NCI-H1417 treated with DMSO at 0.1 percent for 48 hours (cell line): Measurements from ENCODE around the gene FBL.
"Not testable (repeated sequence)": the region's sequence is repeated elsewhere in the genome, so short reads cannot be mapped to it uniquely, and the experiment has no call there.

ENCODE experiments used
- DNase-seq: peaks from one replicate; lab custom pipeline; 2025; lab: John Stamatoyannopoulos, UW

The FBL gene

GRCh38 chr19:39845933-39846677 lies at the start of gene FBL:
Gene FBL (minus strand): TSS chr19:39846379. CDS start chr19:39846300, 79 bp downstream.
- DNase-seq = peak; percentile 52

- DNase-seq = not testable (repeated sequence)
Observed at GRCh38 chr19:39895096-39895495, 48.9 kb upstream of the FBL start.

- DNase-seq = not testable (repeated sequence)
Observed at GRCh38 chr19:39894236-39894606, 48.0 kb upstream of the FBL start.

- not testable (repeated sequence) for DNase-seq
Observed at GRCh38 chr19:39893366-39894235, 47.4 kb upstream of the FBL start.

GRCh38 chr19:39892506-39892902 lies 46.3 kb upstream of the FBL start:
- not testable (repeated sequence) for DNase-seq

- not testable (repeated sequence) for DNase-seq
Observed at GRCh38 chr19:39891660-39892505, 45.7 kb upstream of the FBL start.

GRCh38 chr19:39890755-39891551 lies 44.8 kb upstream of the FBL start:
- DNase-seq = no peak

GRCh38 chr19:39889872-39890754 lies 43.9 kb upstream of the FBL start:
- not testable (repeated sequence) for DNase-seq

- DNase-seq = not testable (repeated sequence)
Observed at GRCh38 chr19:39887456-39887951, 41.3 kb upstream of the FBL start.

GRCh38 chr19:39885821-39886554 lies 39.8 kb upstream of the FBL start:
- not testable (repeated sequence) for DNase-seq

GRCh38 chr19:39884721-39885120 lies 38.5 kb upstream of the FBL start:
- DNase-seq = not testable (repeated sequence)

GRCh38 chr19:39882645-39883044 lies 36.5 kb upstream of the FBL start:
- not testable (repeated sequence) for DNase-seq

GRCh38 chr19:39881495-39882110 lies 35.4 kb upstream of the FBL start:
- not testable (repeated sequence) for DNase-seq

GRCh38 chr19:39880241-39880640 lies 34.1 kb upstream of the FBL start:
- not testable (repeated sequence) for DNase-seq

GRCh38 chr19:39879796-39880195 lies 33.6 kb upstream of the FBL start:
- not testable (repeated sequence) for DNase-seq

GRCh38 chr19:39878866-39879265 lies 32.7 kb upstream of the FBL start:
- DNase-seq = not testable (repeated sequence)

- DNase-seq = no peak
Observed at GRCh38 chr19:39878398-39878797, 32.2 kb upstream of the FBL start.

GRCh38 chr19:39877982-39878381 lies 31.8 kb upstream of the FBL start:
- DNase-seq = not testable (repeated sequence)

- not testable (repeated sequence) for DNase-seq
Observed at GRCh38 chr19:39877488-39877887, 31.3 kb upstream of the FBL start.
